Esophagus (tissue), 2 donors: ENCODE results near the gene GPM6B. TPM values are rescaled to one million over a fixed set of nuclear protein-coding genes. Genes with fewer than 3 reads are reported as not detected.

ENCODE experiments used
- H3K27ac ChIP-seq, 2 donors: one replicate each; pipeline ENCODE4 v1.5.1; 2013; ENCODE audit warnings: low read depth in 2 of 2, mild to moderate bottlenecking in 2 of 2, inconsistent platforms in 1 of 2, low read length in 1 of 2, moderate library complexity in 1 of 2
- H3K27me3 ChIP-seq, 2 donors: one replicate each; pipeline ENCODE4 v1.6.1; 2013; ENCODE audit warnings: low read length in 2 of 2, control low read depth in 1 of 2, mild to moderate bottlenecking in 1 of 2; ENCODE audit not compliant: insufficient read depth in 2 of 2, control insufficient read depth in 1 of 2
- H3K36me3 ChIP-seq, 2 donors: one replicate each; pipeline ENCODE4 v1.6.1; 2013; ENCODE audit warnings: low read length in 1 of 2; ENCODE audit not compliant: control insufficient read depth in 2 of 2, insufficient read depth in 2 of 2
- H3K4me1 ChIP-seq, 2 donors: one replicate each; pipeline ENCODE4 v1.6.1; 2013; ENCODE audit warnings: low read length in 1 of 2; ENCODE audit not compliant: control insufficient read depth in 2 of 2, insufficient read depth in 2 of 2
- H3K4me3 ChIP-seq, 2 donors: one replicate each; pipeline ENCODE4 v1.5.1; 2013; ENCODE audit warnings: low read length in 2 of 2, mild to moderate bottlenecking in 2 of 2, low read depth in 1 of 2, moderate library complexity in 1 of 2
- H3K9me3 ChIP-seq, 2 donors: one replicate each; pipeline ENCODE4 v1.6.1; 2013; ENCODE audit warnings: mild to moderate bottlenecking in 2 of 2, low read depth in 1 of 2, low read length in 1 of 2, moderate library complexity in 1 of 2; ENCODE audit not compliant: control insufficient read depth in 2 of 2, insufficient read depth in 1 of 2
- WGBS, 2 donors: extraction: QIAGEN DNeasy Blood & Tissue Kit; methylation state at CpG; one replicate each; pipeline ENCODE4 v1.1.7; 2013; 5-methylcytosine and 5-hydroxymethylcytosine counted together
- polyA plus RNA-seq, 2 donors: library from polyadenylated mRNA; stranded (reverse); fragments of 200-250 nt; gene quantifications; one replicate each; pipeline ENCODE4 v1.2.3, GENCODE V29; 2013
- donor health status: healthy with polysubstance abuse.
- donor health status: Bipolar disorder and iron deficiency.

The GPM6B gene
- polyA plus RNA-seq, 2 donors: 1.1 to 3.1 TPM

GRCh38 chrX:13845721-13846378, 29.0 kb upstream of the GPM6B start:
- Histone ChIP-seq H3K4me3 (no peak overlapping the region), H3K27ac (no peak overlapping the region), H3K27me3 (peaks cover 0 to 2% of the 10 kb centered on the region in 2 donors), H3K36me3 (no peaks in the 10 kb centered on the region), H3K4me1 (no peaks in the 10 kb centered on the region), H3K9me3 (no peaks in the 10 kb centered on the region)
- 68 to 73% methylated on average over 8 of the region's 8 CpGs for WGBS, 2 donors

GRCh38 chrX:13843150-13843721, 26.3 kb upstream of the GPM6B start:
- WGBS, 2 donors: 75 to 78% methylated on average over 1 of the region's 1 CpG
- H3K4me3 ChIP-seq: no peak overlapping the region
- H3K27ac ChIP-seq: no peak overlapping the region
- no peaks in the 10 kb centered on the region for H3K4me1 ChIP-seq
- peaks cover 0 to 2% of the 10 kb centered on the region in 2 donors for H3K27me3 ChIP-seq
- no peaks in the 10 kb centered on the region for H3K36me3 ChIP-seq
- no peaks in the 10 kb centered on the region for H3K9me3 ChIP-seq

- no peak overlapping the region for H3K27ac ChIP-seq
- no peaks in the 10 kb centered on the region for H3K4me1 ChIP-seq
- no peak overlapping the region for H3K4me3 ChIP-seq
- WGBS, 2 donors: 88 to 91% methylated on average over 7 of the region's 7 CpGs
- H3K36me3 ChIP-seq: no peaks in the 10 kb centered on the region
- no peaks in the 10 kb centered on the region for H3K9me3 ChIP-seq
- peaks cover 0 to 2% of the 10 kb centered on the region in 2 donors for H3K27me3 ChIP-seq
Observed at GRCh38 chrX:13840121-13840520, 23.2 kb upstream of the GPM6B start.

GRCh38 chrX:13837290-13837745, 20.4 kb upstream of the GPM6B start:
- Histone ChIP-seq H3K27ac (no peak overlapping the region), H3K36me3 (no peaks in the 10 kb centered on the region), H3K4me3 (no peak overlapping the region), H3K4me1 (no peaks in the 10 kb centered on the region), H3K27me3 (peaks cover 0 to 6% of the 10 kb centered on the region in 2 donors), H3K9me3 (no peaks in the 10 kb centered on the region)
- WGBS, 2 donors: 36 to 50% methylated on average over 7 of the region's 7 CpGs

- 53% methylated on average over 6 of the region's 6 CpGs for WGBS, 2 donors
- Histone ChIP-seq H3K36me3 (no peaks in the 10 kb centered on the region), H3K27me3 (peaks cover 0 to 6% of the 10 kb centered on the region in 2 donors), H3K27ac (no peak overlapping the region), H3K4me3 (no peak overlapping the region), H3K4me1 (no peaks in the 10 kb centered on the region), H3K9me3 (no peaks in the 10 kb centered on the region)
Observed at GRCh38 chrX:13836575-13836974, 19.7 kb upstream of the GPM6B start.

GRCh38 chrX:13835825-13836224, 18.9 kb upstream of the GPM6B start:
- Histone ChIP-seq H3K27ac (no peak overlapping the region), H3K36me3 (no peaks in the 10 kb centered on the region), H3K27me3 (peaks cover 0 to 9% of the 10 kb centered on the region in 2 donors), H3K4me3 (no peak overlapping the region), H3K4me1 (no peaks in the 10 kb centered on the region), H3K9me3 (no peaks in the 10 kb centered on the region)
- WGBS, 2 donors: 39 to 57% methylated on average over 4 of the region's 4 CpGs

- no peaks in the 10 kb centered on the region for H3K36me3 ChIP-seq
- no peak overlapping the region for H3K4me3 ChIP-seq
- H3K27ac ChIP-seq: no peak overlapping the region
- WGBS, 2 donors: 77 to 91% methylated on average over 2 of the region's 2 CpGs
- H3K4me1 ChIP-seq: no peaks in the 10 kb centered on the region
- H3K9me3 ChIP-seq: no peaks in the 10 kb centered on the region
- peaks cover 0 to 9% of the 10 kb centered on the region in 2 donors for H3K27me3 ChIP-seq
Observed at GRCh38 chrX:13834355-13834754, 17.5 kb upstream of the GPM6B start.

GRCh38 chrX:13829983-13830382, 13.1 kb upstream of the GPM6B start:
- H3K27ac ChIP-seq: no peak overlapping the region
- H3K4me1 ChIP-seq: peaks cover 0 to 3% of the 10 kb centered on the region in 2 donors
- 86 to 88% methylated on average over 5 of the region's 5 CpGs for WGBS, 2 donors
- H3K4me3 ChIP-seq: no peak overlapping the region
- peaks cover 0 to 9% of the 10 kb centered on the region in 2 donors for H3K27me3 ChIP-seq
- no peaks in the 10 kb centered on the region for H3K36me3 ChIP-seq
- no peaks in the 10 kb centered on the region for H3K9me3 ChIP-seq

- H3K4me3 ChIP-seq: no peak overlapping the region
- H3K27ac ChIP-seq: peak overlapping the region; percentile 73 to 75
- 76 to 78% methylated on average over 4 of the region's 4 CpGs for WGBS, 2 donors
- peaks cover 0 to 3% of the 10 kb centered on the region in 2 donors for H3K4me1 ChIP-seq
- no peaks in the 10 kb centered on the region for H3K36me3 ChIP-seq
- no peaks in the 10 kb centered on the region for H3K9me3 ChIP-seq
- peaks cover 0 to 3% of the 10 kb centered on the region in 2 donors for H3K27me3 ChIP-seq
Observed at GRCh38 chrX:13828392-13828791, 11.5 kb upstream of the GPM6B start.
